ENCODE measurements around the gene XRCC4.
"Not testable (repeated sequence)": the region's sequence is repeated elsewhere in the genome, so short reads cannot be mapped to it uniquely, and the experiment has no call there.

The XRCC4 gene

GRCh38 chr5:83283761-83284160, 206.4 kb downstream of the XRCC4 start:
- no peak for DNase-seq

GRCh38 chr5:83285661-83286398, 208.5 kb downstream of the XRCC4 start:
- DNase-seq = no peak

GRCh38 chr5:83294246-83294645, 216.9 kb downstream of the XRCC4 start:
- no peak for DNase-seq

- DNase-seq = no peak
Observed at GRCh38 chr5:83299353-83299752, 222.0 kb downstream of the XRCC4 start.

- DNase-seq = no peak
Observed at GRCh38 chr5:83306572-83307241, 229.4 kb downstream of the XRCC4 start.

GRCh38 chr5:83312663-83313062, 235.3 kb downstream of the XRCC4 start:
- DNase-seq = no peak

- no peak for DNase-seq
Observed at GRCh38 chr5:83313436-83313835, 236.1 kb downstream of the XRCC4 start.

- no peak for DNase-seq
Observed at GRCh38 chr5:83321483-83322055, 244.2 kb downstream of the XRCC4 start.

- DNase-seq = no peak
Observed at GRCh38 chr5:83322273-83322924, 245.1 kb downstream of the XRCC4 start.

GRCh38 chr5:83323557-83324180, 246.3 kb downstream of the XRCC4 start:
- no peak for DNase-seq

- no peak for DNase-seq
Observed at GRCh38 chr5:83331842-83332241, 254.5 kb downstream of the XRCC4 start.

- no peak for DNase-seq
Observed at GRCh38 chr5:83337453-83338035, 260.2 kb downstream of the XRCC4 start.

- DNase-seq = no peak
Observed at GRCh38 chr5:83340511-83340918, 263.2 kb downstream of the XRCC4 start.

GRCh38 chr5:83341815-83342334, 264.5 kb downstream of the XRCC4 start:
- no peak for DNase-seq

GRCh38 chr5:83342465-83342864, 265.1 kb downstream of the XRCC4 start:
- no peak for DNase-seq

GRCh38 chr5:83343299-83343698, 266.0 kb downstream of the XRCC4 start:
- no peak for DNase-seq

- DNase-seq = no peak
Observed at GRCh38 chr5:83345423-83345822, 268.1 kb downstream of the XRCC4 start.

GRCh38 chr5:83348281-83348780, 271.0 kb downstream of the XRCC4 start:
- no peak for DNase-seq

GRCh38 chr5:83353231-83353630, 275.9 kb downstream of the XRCC4 start:
- DNase-seq = no peak

- DNase-seq = no peak
Observed at GRCh38 chr5:83353774-83354173, 276.4 kb downstream of the XRCC4 start.

GRCh38 chr5:83354958-83355357, 277.6 kb downstream of the XRCC4 start:
- no peak for DNase-seq

GRCh38 chr5:83355482-83356014, 278.2 kb downstream of the XRCC4 start:
- DNase-seq = not testable (repeated sequence)
